Body of pancreas (tissue), 4 donors: ENCODE data around the gene MSI2.

Experiments
- CTCF ChIP-seq, 7 experiments: fragments of 450-650 bp in 4 of 7; fragments of 200-600 bp in 3 of 7; sonication (generic) in 3 of 7; IDR thresholded peaks; one replicate each; pipeline ENCODE4 v1.5.1; 2016 to 2019; ENCODE audit warnings: antibody characterized with exemption in 7 of 7
- POLR2A ChIP-seq, 3 donors: fragments of 450-650 bp; IDR thresholded peaks; one replicate each; pipeline ENCODE4 v1.6.1; 2016; ENCODE audit warnings: antibody characterized with exemption in 3 of 3, mild to moderate bottlenecking in 2 of 3

GRCh38 chr17:57556977-57557376 is 300.7 kb downstream of the MSI2 start:
- TF ChIP-seq POLR2A (IDR thresholded peaks at IDR 0.05) (no peak), CTCF (IDR thresholded peaks at IDR 0.05) (no peak)
